B cell (primary cell): ENCODE data around the gene MAN2A1. TPM values are rescaled to one million over a fixed set of nuclear protein-coding genes. Genes with fewer than 3 reads are reported as not detected.

Experiments
- ATAC-seq: fragments of 200-7000 bp; cut with Tn5 transposase; one replicate; pipeline ENCODE4 v1.10.0; 2021; ENCODE audit warnings: low read depth, mild to moderate bottlenecking, moderate number of reproducible peaks, moderate library complexity
- CTCF ChIA-PET: fragments of 350-600 bp; sonication (Branson Sonifier 250); formaldehyde crosslinking; loops from one replicate; lab custom pipeline; 2021; ENCODE audit warnings: antibody characterized with exemption, inconsistent platforms; lab: Charles Lee
- POLR2A ChIA-PET: fragments of 350-600 bp; sonication (Branson Sonifier 250); formaldehyde crosslinking; loops from one replicate; lab custom pipeline; 2021; ENCODE audit warnings: antibody characterized with exemption; lab: Charles Lee
- DNase-seq: peaks from one replicate; pipeline ENCODE4 v3.0.0; 2013
- H2AFZ ChIP-seq: 2 replicates; pipeline ENCODE4 v1.6.1; 2012; ENCODE audit warnings: mild to moderate bottlenecking, low read depth, low read length; ENCODE audit not compliant: insufficient read depth, poor library complexity, severe bottlenecking
- H3K27ac ChIP-seq, 2 donors: 1 replicate in 1 of 2; 2 replicates in 1 of 2; pipeline ENCODE4 v1.5.1; 2012 to 2013; ENCODE audit warnings: low read length in 2 of 2, mild to moderate bottlenecking in 2 of 2, moderate library complexity in 1 of 2
- H3K27me3 ChIP-seq, 4 experiments: fragments of 200-600 bp in 1 of 4; sonication (generic) in 1 of 4; replicated peaks in 1 of 4; 1 replicate in 2 of 4; 2 replicates in 2 of 4; pipeline versions ENCODE4 v1.6.1 to v1.7.0; 2013 to 2016; ENCODE audit warnings: low read length in 3 of 4, mild to moderate bottlenecking in 2 of 4, mixed read lengths in 1 of 4, moderate library complexity in 1 of 4; ENCODE audit not compliant: insufficient read depth in 4 of 4, control insufficient read depth in 3 of 4; ENCODE audit errors: control extremely low read depth in 1 of 4
- H3K36me3 ChIP-seq, 2 experiments: replicated peaks in 1 of 2; 1 replicate in 1 of 2; 2 replicates in 1 of 2; pipeline versions ENCODE4 v1.6.1 to v1.7.1; 2013; ENCODE audit warnings: low read length in 1 of 2; ENCODE audit not compliant: insufficient read depth in 2 of 2, control insufficient read depth in 1 of 2; ENCODE audit errors: control extremely low read depth in 1 of 2, extremely low read depth in 1 of 2
- H3K4me1 ChIP-seq, 2 donors: fragments of 200-600 bp in 1 of 2; sonication (generic) in 1 of 2; 1 replicate in 1 of 2; 2 replicates in 1 of 2; pipeline versions ENCODE4 v1.5.1 to v1.6.1; 2013 to 2017; ENCODE audit warnings: low read length in 2 of 2; ENCODE audit not compliant: control insufficient read depth in 2 of 2, insufficient read depth in 2 of 2
- H3K4me2 ChIP-seq: replicated peaks from 2 replicates; pipeline ENCODE3; 2012; ENCODE audit warnings: mild to moderate bottlenecking, low read depth, low read length; ENCODE audit not compliant: poor library complexity, severe bottlenecking
- H3K4me3 ChIP-seq, 5 experiments: fragments of 200-600 bp in 1 of 5; sonication (generic) in 1 of 5; 1 replicate in 3 of 5; 2 replicates in 2 of 5; pipeline versions ENCODE4 v1.5.1 to v1.7.0; 2011 to 2016; ENCODE audit warnings: low read length in 4 of 5, mild to moderate bottlenecking in 4 of 5, low read depth in 2 of 5, control low read depth in 1 of 5, moderate library complexity in 1 of 5; ENCODE audit not compliant: insufficient read depth in 1 of 5; ENCODE audit errors: control extremely low read depth in 1 of 5, extremely low read depth in 1 of 5
- H3K79me2 ChIP-seq: fragments of 200-600 bp; sonication (generic); one replicate; pipeline ENCODE4 v1.6.0; 2016; ENCODE audit warnings: low read length; ENCODE audit not compliant: control insufficient read depth, insufficient read depth
- H3K9ac ChIP-seq: fragments of 200-600 bp; sonication (generic); 2 replicates; pipeline ENCODE4 v1.6.1; 2017; ENCODE audit warnings: mild to moderate bottlenecking, low read length, moderate library complexity
- H3K9me3 ChIP-seq, 3 donors: one replicate each; pipeline versions ENCODE4 v1.6.1 to v1.7.1; 2013; ENCODE audit warnings: low read length in 2 of 3; ENCODE audit not compliant: control insufficient read depth in 2 of 3, insufficient read depth in 1 of 3; ENCODE audit errors: control extremely low read depth in 1 of 3
- H4K20me1 ChIP-seq: 2 replicates; pipeline ENCODE4 v1.6.0; 2012; ENCODE audit warnings: mild to moderate bottlenecking, low read length; ENCODE audit not compliant: insufficient read depth, control insufficient read depth, poor library complexity, severe bottlenecking
- H3K27ac Mint-ChIP-seq: one replicate; pipeline ENCODE4 v1.8.0; 2021; ENCODE audit warnings: mixed read lengths
- H3K27me3 Mint-ChIP-seq: one replicate; pipeline ENCODE4 v1.8.0; 2021; ENCODE audit warnings: mixed read lengths
- H3K4me1 Mint-ChIP-seq: one replicate; pipeline ENCODE4 v1.8.0; 2021; ENCODE audit warnings: mixed read lengths
- H3K4me3 Mint-ChIP-seq: one replicate; pipeline ENCODE4 v1.8.0; 2021; ENCODE audit warnings: mixed read lengths
- H3K9me3 Mint-ChIP-seq: one replicate; pipeline ENCODE4 v1.8.0; 2022; ENCODE audit warnings: mixed read lengths; ENCODE audit not compliant: insufficient read depth
- EZH2 ChIP-seq: IDR thresholded peaks from 2 replicates; pipeline ENCODE4 v1.6.1; 2012; ENCODE audit warnings: borderline replicate concordance, low read depth, mild to moderate bottlenecking, moderate library complexity, low read length; ENCODE audit not compliant: insufficient read depth, poor library complexity, severe bottlenecking
- WGBS: methylation state at CpG from one replicate; pipeline ENCODE4 v1.1.5; 2013; ENCODE audit warnings: missing lambda C conversion rate; ENCODE audit not compliant: insufficient coverage; 5-methylcytosine and 5-hydroxymethylcytosine counted together
- intact Hi-C: fragments of 100-400 bp; cut with micrococcal nuclease; formaldehyde crosslinking; loops from one replicate; pipeline ENCODE4 v1.10.0; 2022
- polyA plus RNA-seq: library from polyadenylated mRNA; depleted of rRNA; stranded (reverse); fragments of >200 nt; gene quantifications from 2 replicates; pipeline ENCODE4 v1.2.3, GENCODE V29; 2012
- total RNA-seq, 2 donors: library from RNA; stranded (reverse); fragments of 120-200 nt in 1 of 2; gene quantifications; 1 replicate in 1 of 2; 2 replicates in 1 of 2; pipeline versions ENCODE4 v1.2.3 to v1.2.4, GENCODE V29; 2013 to 2022
- TF ChIP-seq, protein P1 (sequence below): fragments of 200-600 bp; IDR thresholded peaks from one replicate; pipeline ENCODE4 v1.8.0; 2022; ENCODE audit warnings: antibody characterized with exemption, mild to moderate bottlenecking

The MAN2A1 gene
- total and polyA plus RNA-seq, 2 donors (not counting 1 experiment from before 2014, with no cell fraction given) = 12.7 to 55.0 TPM

DNA sequence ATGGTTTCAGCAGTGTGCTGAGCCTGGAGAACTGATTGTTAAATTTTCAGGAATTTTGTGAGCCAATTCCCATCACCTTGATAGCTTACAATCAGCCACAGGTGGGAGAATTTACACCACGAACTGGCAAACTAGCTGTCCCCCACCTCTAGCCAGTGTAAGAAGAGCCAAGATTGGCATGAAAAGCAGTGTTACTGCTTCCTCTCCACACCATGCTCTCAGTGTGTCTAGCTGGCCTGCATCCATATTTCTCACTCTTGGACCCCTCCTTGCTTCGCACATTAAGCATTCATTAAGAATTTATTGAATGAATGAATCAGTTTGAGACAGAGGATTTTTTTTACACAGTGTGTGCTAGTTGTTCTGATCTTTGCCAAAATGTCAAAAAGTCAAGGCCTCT is 36.7 kb upstream of the MAN2A1 start:
- peaks cover 8 to 12% of the 10 kb centered on the region in 2 donors for H3K4me1 ChIP-seq
- TF ChIP-seq, protein P1, sequence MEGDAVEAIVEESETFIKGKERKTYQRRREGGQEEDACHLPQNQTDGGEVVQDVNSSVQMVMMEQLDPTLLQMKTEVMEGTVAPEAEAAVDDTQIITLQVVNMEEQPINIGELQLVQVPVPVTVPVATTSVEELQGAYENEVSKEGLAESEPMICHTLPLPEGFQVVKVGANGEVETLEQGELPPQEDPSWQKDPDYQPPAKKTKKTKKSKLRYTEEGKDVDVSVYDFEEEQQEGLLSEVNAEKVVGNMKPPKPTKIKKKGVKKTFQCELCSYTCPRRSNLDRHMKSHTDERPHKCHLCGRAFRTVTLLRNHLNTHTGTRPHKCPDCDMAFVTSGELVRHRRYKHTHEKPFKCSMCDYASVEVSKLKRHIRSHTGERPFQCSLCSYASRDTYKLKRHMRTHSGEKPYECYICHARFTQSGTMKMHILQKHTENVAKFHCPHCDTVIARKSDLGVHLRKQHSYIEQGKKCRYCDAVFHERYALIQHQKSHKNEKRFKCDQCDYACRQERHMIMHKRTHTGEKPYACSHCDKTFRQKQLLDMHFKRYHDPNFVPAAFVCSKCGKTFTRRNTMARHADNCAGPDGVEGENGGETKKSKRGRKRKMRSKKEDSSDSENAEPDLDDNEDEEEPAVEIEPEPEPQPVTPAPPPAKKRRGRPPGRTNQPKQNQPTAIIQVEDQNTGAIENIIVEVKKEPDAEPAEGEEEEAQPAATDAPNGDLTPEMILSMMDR = no peak
- no peak for TF ChIP-seq EZH2
- H3K4me2 ChIP-seq = no peak overlapping the region
- Mint-ChIP-seq H3K4me1 (peaks cover 12% of the 10 kb centered on the region), H3K9me3 (no peaks in the 10 kb centered on the region), H3K27ac (no peak overlapping the region), H3K4me3 (no peak overlapping the region), H3K27me3 (peaks cover 7% of the 10 kb centered on the region)
- WGBS = no CpG with 5 or more reads among the region's 2 CpGs
- ATAC-seq (no peak), DNase-seq (no peak)
- POLR2A ChIA-PET = no interaction called here
- no peak overlapping the region for H3K4me3 ChIP-seq
- H2AFZ ChIP-seq = no peak overlapping the region
- no peaks in the 10 kb centered on the region for H4K20me1 ChIP-seq
- intact Hi-C loops = no loop called here
- no peak overlapping the region for H3K27ac ChIP-seq
- no peak overlapping the region for H3K9ac ChIP-seq
- H3K9me3 ChIP-seq = no peaks in the 10 kb centered on the region
- H3K79me2 ChIP-seq = no peaks in the 10 kb centered on the region
- peaks cover 0 to 4% (median 0%) of the 10 kb centered on the region in 4 experiments for H3K27me3 ChIP-seq
- CTCF ChIA-PET = no interaction called here
- no peaks in the 10 kb centered on the region for H3K36me3 ChIP-seq

DNA sequence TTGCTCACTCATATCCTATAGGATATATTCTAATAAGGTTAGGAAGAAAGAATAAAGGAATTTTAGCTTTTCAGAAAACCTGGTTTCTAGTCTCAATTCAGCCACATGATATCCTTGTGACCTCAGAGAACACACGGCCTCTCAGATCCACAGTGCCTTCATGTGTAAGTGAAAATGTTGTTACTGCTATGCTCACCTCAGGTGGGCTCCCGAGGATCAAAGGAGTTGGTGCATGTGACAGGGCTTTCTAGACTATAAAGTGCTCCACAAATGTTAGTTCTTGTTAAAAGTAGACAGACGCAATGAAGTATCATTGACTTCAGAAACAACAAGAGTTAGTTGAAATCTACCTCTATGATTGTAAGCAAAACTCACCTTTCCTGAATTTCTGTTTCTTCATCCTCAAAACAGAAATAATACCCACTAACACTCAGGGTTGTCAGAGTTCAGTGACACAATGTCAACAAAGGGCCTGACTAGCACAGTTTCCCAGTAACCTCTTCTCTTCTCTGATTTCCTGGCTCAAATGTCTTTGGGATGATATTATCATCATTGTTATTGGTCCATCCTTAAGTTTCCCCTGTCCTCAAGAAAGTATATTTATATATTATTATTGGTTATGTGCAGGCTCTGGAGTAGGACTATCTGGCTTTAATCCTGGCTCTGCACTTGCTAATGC is 36.0 kb upstream of the MAN2A1 start:
- Histone ChIP-seq H3K36me3 (no peaks in the 10 kb centered on the region), H3K4me3 (no peak overlapping the region), H3K9ac (no peak overlapping the region), H3K27me3 (peaks cover 0 to 4% (median 0%) of the 10 kb centered on the region in 4 experiments), H3K9me3 (no peaks in the 10 kb centered on the region), H3K4me2 (no peak overlapping the region), H3K4me1 (peaks cover 8 to 12% of the 10 kb centered on the region in 2 donors), H3K27ac (no peak overlapping the region), H3K79me2 (no peaks in the 10 kb centered on the region), H2AFZ (no peak overlapping the region), H4K20me1 (no peaks in the 10 kb centered on the region)
- peaks cover 7% of the 10 kb centered on the region for H3K27me3 Mint-ChIP-seq
- no peak for DNase-seq
- H3K9me3 Mint-ChIP-seq = no peaks in the 10 kb centered on the region
- WGBS = 92% methylated on average over 2 of the region's 3 CpGs
- no peak overlapping the region for H3K4me3 Mint-ChIP-seq
- ChIA-PET CTCF (no interaction called here), POLR2A (no interaction called here)
- ATAC-seq = no peak
- intact Hi-C loops = no loop called here
- H3K27ac Mint-ChIP-seq = no peak overlapping the region
- H3K4me1 Mint-ChIP-seq = peaks cover 12% of the 10 kb centered on the region
- TF ChIP-seq EZH2 = no peak
- TF ChIP-seq, protein P1 = no peak
